H9 (cell line): ENCODE data around the gene PGGHG. TPM values are rescaled to one million over a fixed set of nuclear protein-coding genes. Genes with fewer than 3 reads are reported as not detected.

Source experiments
- DNase-seq: peaks from one replicate; pipeline ENCODE4 v3.0.0-alpha.2; 2017
- H2AFZ ChIP-seq: one replicate; pipeline ENCODE4 v1.6.1; 2013; ENCODE audit warnings: mild to moderate bottlenecking, low read length, control low read depth, moderate library complexity
- H2AK5ac ChIP-seq: 2 replicates; pipeline ENCODE4 v1.6.1; 2013; ENCODE audit warnings: low read length, control low read depth, mixed read lengths; ENCODE audit not compliant: insufficient read length
- H2BK120ac ChIP-seq: one replicate; pipeline ENCODE4 v1.6.1; 2013; ENCODE audit warnings: low read depth, mild to moderate bottlenecking, low read length, control low read depth, inconsistent platforms; ENCODE audit not compliant: poor library complexity, severe bottlenecking
- H2BK12ac ChIP-seq: 2 replicates; pipeline ENCODE4 v1.6.1; 2013; ENCODE audit warnings: low read length, control low read depth, mixed read lengths, low read depth; ENCODE audit not compliant: insufficient read length
- H2BK15ac ChIP-seq: 2 replicates; pipeline ENCODE4 v1.6.1; 2013; ENCODE audit warnings: low read depth, low read length, control low read depth
- H2BK20ac ChIP-seq: one replicate; pipeline ENCODE4 v1.6.1; 2013; ENCODE audit warnings: low read depth, mild to moderate bottlenecking, low read length, control low read depth, inconsistent platforms; ENCODE audit not compliant: poor library complexity, severe bottlenecking
- H2BK5ac ChIP-seq: 2 replicates; pipeline ENCODE4 v1.6.1; 2013; ENCODE audit warnings: low read length, control low read depth, mixed read lengths; ENCODE audit not compliant: insufficient read length
- H3K14ac ChIP-seq: 2 replicates; pipeline ENCODE4 v1.6.1; 2013; ENCODE audit warnings: low read length, control low read depth; ENCODE audit not compliant: insufficient read depth
- H3K18ac ChIP-seq: 2 replicates; pipeline ENCODE4 v1.6.1; 2013; ENCODE audit warnings: low read depth, mild to moderate bottlenecking, mixed read lengths, low read length, control low read depth; ENCODE audit not compliant: insufficient read length
- H3K23ac ChIP-seq: 2 replicates; pipeline ENCODE4 v1.6.1; 2013; ENCODE audit warnings: low read length, control low read depth, mixed read lengths, low read depth; ENCODE audit not compliant: insufficient read length
- H3K23me2 ChIP-seq: 2 replicates; pipeline ENCODE4 v1.6.1; 2013; ENCODE audit warnings: low read depth, mild to moderate bottlenecking, mixed read lengths, low read length, control low read depth; ENCODE audit not compliant: insufficient read length, poor library complexity, severe bottlenecking
- H3K27ac ChIP-seq: 2 replicates; pipeline ENCODE4 v1.5.1; 2013; ENCODE audit warnings: low read length, control low read depth, mixed read lengths, low read depth; ENCODE audit not compliant: insufficient read length
- H3K27me3 ChIP-seq: 2 replicates; pipeline ENCODE4 v1.6.1; 2013; ENCODE audit warnings: low read length, control low read depth, inconsistent platforms; ENCODE audit not compliant: insufficient read depth
- H3K4ac ChIP-seq: 2 replicates; pipeline ENCODE4 v1.6.1; 2013; ENCODE audit warnings: low read depth, mild to moderate bottlenecking, control low read depth, inconsistent platforms, low read length, moderate library complexity
- H3K4me1 ChIP-seq: 2 replicates; pipeline ENCODE4 v1.6.1; 2013; ENCODE audit warnings: low read length, control low read depth, inconsistent platforms; ENCODE audit not compliant: insufficient read depth
- H3K4me2 ChIP-seq: 2 replicates; pipeline ENCODE4 v1.6.1; 2013; ENCODE audit warnings: low read length, control low read depth, mixed read lengths; ENCODE audit not compliant: insufficient read length, insufficient read depth
- H3K56ac ChIP-seq: 2 replicates; pipeline ENCODE4 v1.6.1; 2013; ENCODE audit warnings: low read depth, mild to moderate bottlenecking, mixed read lengths, low read length, control low read depth; ENCODE audit not compliant: insufficient read length
- H3K79me1 ChIP-seq: 2 replicates; pipeline ENCODE4 v1.6.1; 2013; ENCODE audit warnings: low read depth, mild to moderate bottlenecking, moderate library complexity, low read length, control low read depth, inconsistent platforms; ENCODE audit not compliant: insufficient read depth, poor library complexity, severe bottlenecking
- H3K79me2 ChIP-seq: 2 replicates; pipeline ENCODE4 v1.6.1; 2013; ENCODE audit warnings: low read length, control low read depth, inconsistent platforms; ENCODE audit not compliant: insufficient read depth
- H3K9ac ChIP-seq: 2 replicates; pipeline ENCODE4 v1.6.1; 2013; ENCODE audit warnings: low read length, control low read depth, mixed read lengths; ENCODE audit not compliant: insufficient read length; ENCODE audit errors: extremely low read depth
- H3K9me3 ChIP-seq: one replicate; pipeline ENCODE4 v1.6.1; 2013; ENCODE audit warnings: low read depth, low read length, inconsistent platforms; ENCODE audit not compliant: control insufficient read depth
- H3T11ph ChIP-seq: one replicate; pipeline ENCODE4 v1.6.1; 2013; ENCODE audit warnings: mild to moderate bottlenecking, low read length, control low read depth, inconsistent platforms
- H4K20me1 ChIP-seq: one replicate; pipeline ENCODE4 v1.6.1; 2013; ENCODE audit not compliant: control insufficient read depth, insufficient read length, insufficient read depth
- H4K5ac ChIP-seq: 2 replicates; pipeline ENCODE4 v1.6.1; 2013; ENCODE audit warnings: low read depth, mild to moderate bottlenecking, mixed read lengths, low read length, control low read depth; ENCODE audit not compliant: insufficient read length
- H4K8ac ChIP-seq: replicated peaks from 2 replicates; pipeline ENCODE4 v1.6.1; 2013; ENCODE audit warnings: low read length, control low read depth, mixed read lengths, low read depth; ENCODE audit not compliant: insufficient read length
- H4K91ac ChIP-seq: 2 replicates; pipeline ENCODE4 v1.6.1; 2013; ENCODE audit warnings: low read depth, mild to moderate bottlenecking, moderate library complexity, mixed read lengths, low read length, control low read depth; ENCODE audit not compliant: insufficient read length
- H3K27ac Mint-ChIP-seq, 3 experiments: 2 replicates in 2 of 3; 3 replicates in 1 of 3; pipeline ENCODE4 v1.8.0; 2020 to 2021; ENCODE audit warnings: mixed read lengths in 3 of 3, mild to moderate bottlenecking in 1 of 3, moderate library complexity in 1 of 3
- H3K27me3 Mint-ChIP-seq: 2 replicates; pipeline ENCODE4 v1.8.0; 2021; ENCODE audit warnings: low read depth, mild to moderate bottlenecking, moderate library complexity, mixed read lengths
- H3K36me3 Mint-ChIP-seq, 3 experiments: 2 replicates in 2 of 3; 3 replicates in 1 of 3; pipeline ENCODE4 v1.8.0; 2020 to 2021; ENCODE audit warnings: low read depth in 3 of 3, mixed read lengths in 3 of 3; ENCODE audit not compliant: insufficient read depth in 1 of 3
- H3K4me1 Mint-ChIP-seq, 2 experiments: 2 replicates each; pipeline ENCODE4 v1.8.0; 2020; ENCODE audit warnings: mixed read lengths in 2 of 2
- H3K4me3 Mint-ChIP-seq, 2 experiments: 2 replicates in 1 of 2; 3 replicates in 1 of 2; pipeline ENCODE4 v1.8.0; 2020 to 2021; ENCODE audit warnings: mild to moderate bottlenecking in 2 of 2, mixed read lengths in 2 of 2, moderate library complexity in 1 of 2
- H3K9me3 Mint-ChIP-seq, 2 experiments: 2 replicates in 1 of 2; 3 replicates in 1 of 2; pipeline ENCODE4 v1.8.0; 2020; ENCODE audit warnings: mild to moderate bottlenecking in 2 of 2, mixed read lengths in 2 of 2, moderate library complexity in 1 of 2
- WGBS: extraction: QIAGEN DNeasy Blood & Tissue Kit; methylation state at CpG from one replicate; pipeline ENCODE4 v1.1.7; 2013; ENCODE audit warnings: missing lambda C conversion rate, low lambda C conversion rate, mixed read lengths; ENCODE audit not compliant: insufficient read length; ENCODE audit errors: extremely low coverage; 5-methylcytosine and 5-hydroxymethylcytosine counted together
- total RNA-seq: library from RNA; stranded (reverse); gene quantifications from 2 replicates; pipeline ENCODE4 v1.2.1, GENCODE V29; 2021
- TF ChIP-seq, protein P1 (sequence below): fragments of 200-600 bp; sonication (generic); conservative IDR thresholded peaks from 3 replicates; pipeline ENCODE4 v1.8.0; 2021; ENCODE audit warnings: antibody characterized with exemption, mild to moderate bottlenecking

PGGHG gene
- total RNA-seq, 1 experiment from 2014 or later: 58.3 TPM

DNA sequence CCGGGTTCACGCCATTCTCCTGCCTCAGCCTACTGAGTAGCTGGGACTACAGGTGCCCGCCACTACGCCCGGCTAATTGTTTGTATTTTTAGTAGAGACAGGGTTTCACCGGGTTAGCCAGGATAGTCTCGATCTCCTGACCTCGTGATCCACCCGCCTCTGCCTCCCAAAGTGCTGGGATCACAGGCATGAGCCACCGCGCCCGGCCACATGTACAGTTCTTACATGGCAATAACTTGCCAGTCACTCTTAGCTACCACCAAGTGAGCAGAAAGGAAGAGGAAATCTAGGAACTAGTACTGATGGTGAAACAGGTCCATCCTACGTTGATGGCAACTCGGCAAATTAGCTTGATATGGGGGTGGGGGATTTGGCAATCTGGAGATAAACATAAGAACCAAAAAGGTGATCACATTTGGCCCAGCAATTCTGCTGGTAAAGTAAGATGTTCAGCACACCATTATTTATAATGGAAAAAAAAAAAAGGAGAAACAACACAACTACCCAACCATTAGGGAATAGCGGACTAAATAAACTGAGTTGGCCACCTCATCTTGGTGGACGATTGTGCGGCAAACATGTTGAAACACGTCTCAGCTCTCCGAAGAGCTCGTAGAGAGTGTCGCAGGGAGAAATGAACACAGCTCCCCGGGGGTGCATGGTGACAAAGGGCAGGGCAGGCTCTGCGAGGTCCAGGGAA, 5.4 kb upstream of the PGGHG start:
- peaks cover 0 to 2% of the 10 kb centered on the region in 2 experiments; a peak in 1 of 5 replicates for H3K9me3 Mint-ChIP-seq
- Histone ChIP-seq H3K18ac (no peak overlapping the region), H4K5ac (no peak overlapping the region), H3K56ac (no peak overlapping the region), H3K9ac (no peak overlapping the region), H2AFZ (no peak overlapping the region), H4K8ac (no peak overlapping the region), H3T11ph (no peak overlapping the region), H2BK15ac (no peak overlapping the region), H2BK120ac (no peak overlapping the region), H2AK5ac (no peak overlapping the region), H3K27ac (no peak overlapping the region), H2BK12ac (no peak overlapping the region), H3K9me3 (no peaks in the 10 kb centered on the region), H3K23me2 (peaks cover 5% of the 10 kb centered on the region), H3K4me2 (no peak overlapping the region), H3K4me1 (no peaks in the 10 kb centered on the region), H4K20me1 (no peaks in the 10 kb centered on the region), H3K14ac (no peak overlapping the region), H3K23ac (no peak overlapping the region), H2BK5ac (no peak overlapping the region), H3K79me2 (no peaks in the 10 kb centered on the region), H3K27me3 (peaks cover 7% of the 10 kb centered on the region; the same call in 1 of the 2 replicates), H2BK20ac (no peak overlapping the region), H4K91ac (no peak overlapping the region), H3K79me1 (no peaks in the 10 kb centered on the region), H3K4ac (no peak overlapping the region)
- H3K4me1 Mint-ChIP-seq: peaks cover 25 to 33% of the 10 kb centered on the region in 2 experiments
- no CpG with 5 or more reads among the region's 23 CpGs for WGBS
- TF ChIP-seq, protein P1, sequence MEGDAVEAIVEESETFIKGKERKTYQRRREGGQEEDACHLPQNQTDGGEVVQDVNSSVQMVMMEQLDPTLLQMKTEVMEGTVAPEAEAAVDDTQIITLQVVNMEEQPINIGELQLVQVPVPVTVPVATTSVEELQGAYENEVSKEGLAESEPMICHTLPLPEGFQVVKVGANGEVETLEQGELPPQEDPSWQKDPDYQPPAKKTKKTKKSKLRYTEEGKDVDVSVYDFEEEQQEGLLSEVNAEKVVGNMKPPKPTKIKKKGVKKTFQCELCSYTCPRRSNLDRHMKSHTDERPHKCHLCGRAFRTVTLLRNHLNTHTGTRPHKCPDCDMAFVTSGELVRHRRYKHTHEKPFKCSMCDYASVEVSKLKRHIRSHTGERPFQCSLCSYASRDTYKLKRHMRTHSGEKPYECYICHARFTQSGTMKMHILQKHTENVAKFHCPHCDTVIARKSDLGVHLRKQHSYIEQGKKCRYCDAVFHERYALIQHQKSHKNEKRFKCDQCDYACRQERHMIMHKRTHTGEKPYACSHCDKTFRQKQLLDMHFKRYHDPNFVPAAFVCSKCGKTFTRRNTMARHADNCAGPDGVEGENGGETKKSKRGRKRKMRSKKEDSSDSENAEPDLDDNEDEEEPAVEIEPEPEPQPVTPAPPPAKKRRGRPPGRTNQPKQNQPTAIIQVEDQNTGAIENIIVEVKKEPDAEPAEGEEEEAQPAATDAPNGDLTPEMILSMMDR: no peak
- peak overlapping the region in 2 of 3 experiments; percentile 62 to 68; a peak in 3 of 7 replicates for H3K27ac Mint-ChIP-seq
- no peaks in the 10 kb centered on the region; a peak in 3 of 7 replicates for H3K36me3 Mint-ChIP-seq
- peak overlapping the region in 1 of 2 experiments; percentile 57; a peak in 2 of 5 replicates for H3K4me3 Mint-ChIP-seq
- peaks cover 13% of the 10 kb centered on the region for H3K27me3 Mint-ChIP-seq
- DNase-seq: no peak
